ENCODE measurements around the gene SALL1. TPM values are rescaled to one million over a fixed set of nuclear protein-coding genes. Genes with fewer than 3 reads are reported as not detected.

The SALL1 gene
- total and polyA plus RNA-seq, 8 donors: 0.04 to 0.97 (median 0.40) TPM; not detected in 2

DNA sequence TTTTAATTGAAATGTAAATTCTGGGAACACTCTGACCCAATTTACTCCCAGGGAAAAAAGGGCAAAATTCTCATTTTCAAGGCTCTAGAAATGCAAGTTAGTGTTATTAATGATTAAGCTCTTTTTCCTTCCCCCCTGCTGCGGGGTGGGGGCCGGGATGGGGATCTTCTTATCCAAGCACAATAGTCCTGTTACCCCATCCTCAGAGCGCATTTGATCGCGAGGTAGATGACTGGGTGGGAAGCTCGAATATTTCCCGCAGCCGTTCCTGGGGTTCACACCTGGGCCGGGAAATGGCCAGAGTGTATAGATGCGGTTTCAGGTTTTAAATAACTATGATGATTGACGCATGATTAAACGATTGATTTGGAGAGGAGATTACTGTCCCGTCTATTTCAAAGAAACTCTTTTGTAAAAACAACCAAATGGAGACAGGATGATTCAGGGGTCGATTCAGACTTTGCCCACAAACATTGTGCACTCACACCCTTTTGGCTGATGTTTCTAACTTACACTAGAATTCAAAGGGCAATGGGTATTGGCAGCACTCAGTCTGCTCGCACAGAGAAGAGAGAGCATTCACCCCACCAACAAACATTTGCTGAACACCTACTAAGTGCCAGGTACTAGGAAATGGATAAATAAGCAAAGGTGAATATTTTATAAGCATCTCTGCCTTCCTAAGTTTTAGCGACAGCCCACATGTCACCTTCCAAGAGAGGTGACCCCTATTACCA, 55.0 kb downstream of the SALL1 start:
- intact Hi-C loops (cut with DNase I): no loop called here

DNA sequence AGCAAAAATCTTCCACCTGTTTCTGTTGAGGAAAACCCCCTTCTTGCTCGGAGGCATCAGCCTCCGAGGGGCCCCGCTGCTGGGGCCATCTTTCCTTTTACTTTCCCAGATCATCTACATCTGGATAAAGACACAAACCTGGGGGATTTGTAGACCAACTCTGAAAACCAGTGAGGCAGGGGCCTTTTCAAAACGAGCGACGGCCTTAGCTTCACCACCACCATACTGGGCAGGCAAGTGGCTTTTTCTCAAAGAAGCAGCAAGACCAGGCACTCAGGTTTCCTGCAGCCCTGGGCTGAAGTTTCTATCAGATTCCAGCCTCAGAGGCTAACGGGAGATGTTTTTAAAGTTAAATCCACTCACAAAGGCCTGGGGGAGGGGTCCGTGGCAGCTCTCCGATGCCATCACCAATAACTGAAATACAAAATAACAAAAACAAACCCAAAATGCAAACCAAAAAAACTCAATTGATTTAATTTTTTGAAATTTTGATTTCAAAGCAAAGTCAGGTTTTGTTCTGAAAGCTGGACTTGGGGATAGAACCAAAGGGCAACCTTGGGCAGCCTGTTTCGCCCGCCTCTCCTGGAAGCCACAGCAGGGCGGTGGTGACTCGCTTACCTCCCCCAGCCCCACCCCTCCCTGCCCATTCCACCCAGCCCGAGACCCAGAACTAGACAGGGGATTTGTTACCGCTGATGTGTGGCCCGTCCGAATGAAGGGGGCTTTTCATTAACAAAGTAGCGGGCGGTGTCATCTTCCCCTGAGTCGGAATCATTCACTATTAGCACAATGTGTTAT, 55.8 kb downstream of the SALL1 start:
- Histone ChIP-seq H3K4me3 (no peak overlapping the region), H3K27ac (no peak overlapping the region), H3K27me3 (peaks cover 0 to 37% of the 10 kb centered on the region in 2 donors), H3K4me1 (no peaks in the 10 kb centered on the region), H3K9me3 (no peaks in the 10 kb centered on the region), H3K36me3 (no peaks in the 10 kb centered on the region)
- intact Hi-C loops (cut with DNase I): no loop called here
- TF ChIP-seq, protein P1, sequence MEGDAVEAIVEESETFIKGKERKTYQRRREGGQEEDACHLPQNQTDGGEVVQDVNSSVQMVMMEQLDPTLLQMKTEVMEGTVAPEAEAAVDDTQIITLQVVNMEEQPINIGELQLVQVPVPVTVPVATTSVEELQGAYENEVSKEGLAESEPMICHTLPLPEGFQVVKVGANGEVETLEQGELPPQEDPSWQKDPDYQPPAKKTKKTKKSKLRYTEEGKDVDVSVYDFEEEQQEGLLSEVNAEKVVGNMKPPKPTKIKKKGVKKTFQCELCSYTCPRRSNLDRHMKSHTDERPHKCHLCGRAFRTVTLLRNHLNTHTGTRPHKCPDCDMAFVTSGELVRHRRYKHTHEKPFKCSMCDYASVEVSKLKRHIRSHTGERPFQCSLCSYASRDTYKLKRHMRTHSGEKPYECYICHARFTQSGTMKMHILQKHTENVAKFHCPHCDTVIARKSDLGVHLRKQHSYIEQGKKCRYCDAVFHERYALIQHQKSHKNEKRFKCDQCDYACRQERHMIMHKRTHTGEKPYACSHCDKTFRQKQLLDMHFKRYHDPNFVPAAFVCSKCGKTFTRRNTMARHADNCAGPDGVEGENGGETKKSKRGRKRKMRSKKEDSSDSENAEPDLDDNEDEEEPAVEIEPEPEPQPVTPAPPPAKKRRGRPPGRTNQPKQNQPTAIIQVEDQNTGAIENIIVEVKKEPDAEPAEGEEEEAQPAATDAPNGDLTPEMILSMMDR (IDR thresholded peaks at IDR 0.05): no peak
- no peak for DNase-seq
- ATAC-seq: no peak

More for the DNA sequence above, 55.0 kb downstream of the SALL1 start:
- Histone ChIP-seq H3K9me3 (no peaks in the 10 kb centered on the region), H3K4me3 (no peak overlapping the region), H3K4me1 (no peaks in the 10 kb centered on the region), H3K27me3 (peaks cover 0 to 37% of the 10 kb centered on the region in 2 donors), H3K36me3 (no peaks in the 10 kb centered on the region), H3K27ac (no peak overlapping the region)
- ATAC-seq: no peak
- TF ChIP-seq, protein P1 (IDR thresholded peaks at IDR 0.05): no peak
- DNase-seq: no peak

DNA sequence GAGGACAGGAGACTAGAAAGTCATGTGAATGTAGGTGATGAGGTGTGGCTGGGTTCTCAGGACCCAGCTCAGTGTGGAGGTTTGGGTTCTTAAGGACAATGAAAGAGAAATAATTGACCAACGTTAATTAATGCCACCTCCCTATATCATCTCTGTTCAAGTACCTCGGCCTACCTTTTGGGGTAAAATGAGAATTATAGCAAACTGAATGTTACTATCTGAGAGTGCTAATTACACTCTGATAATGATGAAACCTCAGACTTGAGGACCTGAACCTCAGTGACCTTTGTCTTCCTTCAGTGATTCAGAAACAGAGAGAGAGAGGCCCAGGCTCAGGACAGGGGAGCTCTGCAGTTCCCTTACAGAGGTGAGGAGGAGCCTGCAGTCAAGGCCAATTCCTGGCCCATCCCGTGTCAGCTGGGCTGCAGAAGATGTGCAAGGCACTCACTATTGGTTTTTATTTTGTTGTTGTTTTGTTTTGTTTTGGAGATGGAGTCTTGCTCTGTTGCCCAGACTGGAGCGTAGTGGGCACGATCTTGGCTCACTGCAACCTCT, 57.3 kb downstream of the SALL1 start:
- no peak overlapping the region for H3K4me3 ChIP-seq
- no peaks in the 10 kb centered on the region for H3K9me3 ChIP-seq
- H3K36me3 ChIP-seq: no peaks in the 10 kb centered on the region
- TF ChIP-seq, protein P1 (IDR thresholded peaks at IDR 0.05): no peak
- H3K4me1 ChIP-seq: no peaks in the 10 kb centered on the region
- no peak overlapping the region for H3K27ac ChIP-seq
- H3K27me3 ChIP-seq: peaks cover 0 to 36% of the 10 kb centered on the region in 2 donors
- intact Hi-C loops (cut with DNase I): no loop called here
- ATAC-seq (no peak), DNase-seq (no peak)

Measured in left lung (tissue), 10 donors.